WTC11 (cell line): ENCODE data around the gene MYO18B. TPM values are rescaled to one million over a fixed set of nuclear protein-coding genes. Genes with fewer than 3 reads are reported as not detected.

Experiments
- ATAC-seq: fragments of 200-7000 bp; cut with Tn5 transposase; 2 replicates; pipeline ENCODE4 v1.10.0; 2021; ENCODE audit warnings: mild to moderate bottlenecking, moderate library complexity
- CTCF ChIA-PET: fragments of 300-600 bp; sonication (Branson Sonifier 250); formaldehyde crosslinking; loops from one replicate; lab custom pipeline; 2021; ENCODE audit warnings: antibody characterized with exemption; lab: Charles Lee
- POLR2A ChIA-PET: fragments of 350-600 bp; sonication (Branson Sonifier 250); formaldehyde crosslinking; loops from one replicate; lab custom pipeline; 2021; ENCODE audit warnings: antibody characterized with exemption; lab: Charles Lee
- DNase-seq: peaks from one replicate; pipeline ENCODE4 v3.0.0; 2021; ENCODE audit warnings: low spot score
- H3K27ac Mint-ChIP-seq: 2 replicates; pipeline ENCODE4 v1.8.0; 2021; ENCODE audit warnings: mixed read lengths
- H3K27me3 Mint-ChIP-seq: 2 replicates; pipeline ENCODE4 v1.8.0; 2021; ENCODE audit warnings: low read depth, mild to moderate bottlenecking, moderate library complexity, mixed read lengths
- H3K36me3 Mint-ChIP-seq: 2 replicates; pipeline ENCODE4 v1.8.0; 2021; ENCODE audit warnings: mixed read lengths
- H3K4me1 Mint-ChIP-seq: 2 replicates; pipeline ENCODE4 v1.8.0; 2022; ENCODE audit warnings: mixed read lengths
- H3K4me3 Mint-ChIP-seq: 2 replicates; pipeline ENCODE4 v1.8.0; 2021; ENCODE audit warnings: mild to moderate bottlenecking, moderate library complexity, mixed read lengths
- H3K9me3 Mint-ChIP-seq: 2 replicates; pipeline ENCODE4 v1.8.0; 2021; ENCODE audit warnings: mixed read lengths
- CREM ChIP-seq: sonication (generic); formaldehyde crosslinking; IDR thresholded peaks from 2 replicates; pipeline ENCODE4 v1.8.1; 2022; ENCODE audit warnings: mild to moderate bottlenecking, missing genetic modification reagents, moderate library complexity
- CTCF ChIP-seq: fragments of 200-600 bp; IDR thresholded peaks from 2 replicates; pipeline ENCODE4 v1.8.0; 2022; ENCODE audit warnings: antibody characterized with exemption
- EMX1 ChIP-seq: fragments of 250-450 bp; sonication (Bioruptor Pico); IDR thresholded peaks from 2 replicates; pipeline ENCODE4 v1.8.0; 2021; ENCODE audit warnings: mild to moderate bottlenecking
- ESRRA ChIP-seq: sonication (generic); formaldehyde crosslinking; IDR thresholded peaks from 2 replicates; pipeline ENCODE4 v1.8.1; 2022; ENCODE audit warnings: mild to moderate bottlenecking, missing genetic modification reagents, borderline replicate concordance
- FOXK1 ChIP-seq: sonication (generic); formaldehyde crosslinking; IDR thresholded peaks from 2 replicates; pipeline ENCODE4 v1.8.0; 2022; ENCODE audit warnings: mild to moderate bottlenecking, moderate library complexity, missing genetic modification reagents
- NFATC4 ChIP-seq: fragments of 250-450 bp; sonication (Bioruptor Pico); IDR thresholded peaks from 2 replicates; pipeline ENCODE4 v1.9.0; 2021; ENCODE audit warnings: mild to moderate bottlenecking
- NFYB ChIP-seq: sonication (generic); formaldehyde crosslinking; conservative IDR thresholded peaks from 2 replicates; pipeline ENCODE4 v1.8.0; 2022; ENCODE audit warnings: low read depth, missing genetic modification reagents
- SOX15 ChIP-seq: fragments of 250-450 bp; sonication (Bioruptor Pico); IDR thresholded peaks from 2 replicates; pipeline ENCODE4 v1.9.0; 2021; ENCODE audit warnings: mild to moderate bottlenecking
- ZNF138 ChIP-seq: sonication (generic); formaldehyde crosslinking; conservative IDR thresholded peaks from 2 replicates; pipeline ENCODE4 v1.8.1; 2022; ENCODE audit warnings: mild to moderate bottlenecking, moderate library complexity, missing genetic modification reagents
- ZNF263 ChIP-seq: sonication (generic); formaldehyde crosslinking; IDR thresholded peaks from 2 replicates; pipeline ENCODE4 v1.8.1; 2022; ENCODE audit warnings: low read depth, mild to moderate bottlenecking, moderate library complexity, missing genetic modification reagents
- ZNF416 ChIP-seq: fragments of 250-450 bp; sonication (Bioruptor Pico); IDR thresholded peaks from 2 replicates; pipeline ENCODE4 v1.9.0; 2021; ENCODE audit warnings: mild to moderate bottlenecking, inconsistent platforms
- total RNA-seq: library from RNA; stranded (reverse); gene quantifications from 3 replicates; pipeline ENCODE4 v1.2.3, GENCODE V29; 2021
- TF ChIP-seq, protein P1 (sequence below): sonication (generic); formaldehyde crosslinking; IDR thresholded peaks from 2 replicates; pipeline ENCODE4 v1.8.1; 2023; ENCODE audit warnings: mild to moderate bottlenecking, missing genetic modification reagents, moderate library complexity
- TF ChIP-seq, protein P2 (sequence below): sonication (generic); formaldehyde crosslinking; IDR thresholded peaks from 2 replicates; pipeline ENCODE4 v1.8.1; 2023; ENCODE audit warnings: mild to moderate bottlenecking, missing genetic modification reagents, moderate library complexity
- TF ChIP-seq, protein P3 (sequence below): fragments of 250-450 bp; sonication (Bioruptor Pico); IDR thresholded peaks from 2 replicates; pipeline ENCODE4 v2.1.2; 2022; ENCODE audit warnings: mild to moderate bottlenecking, moderate library complexity
- TF ChIP-seq, protein P4 (sequence below): fragments of 250-450 bp; sonication (Bioruptor Pico); IDR thresholded peaks from 2 replicates; pipeline ENCODE4 v1.8.0; 2021; ENCODE audit warnings: mild to moderate bottlenecking

The MYO18B gene
- total RNA-seq, 1 experiment from 2014 or later, result 0.96 TPM

DNA sequence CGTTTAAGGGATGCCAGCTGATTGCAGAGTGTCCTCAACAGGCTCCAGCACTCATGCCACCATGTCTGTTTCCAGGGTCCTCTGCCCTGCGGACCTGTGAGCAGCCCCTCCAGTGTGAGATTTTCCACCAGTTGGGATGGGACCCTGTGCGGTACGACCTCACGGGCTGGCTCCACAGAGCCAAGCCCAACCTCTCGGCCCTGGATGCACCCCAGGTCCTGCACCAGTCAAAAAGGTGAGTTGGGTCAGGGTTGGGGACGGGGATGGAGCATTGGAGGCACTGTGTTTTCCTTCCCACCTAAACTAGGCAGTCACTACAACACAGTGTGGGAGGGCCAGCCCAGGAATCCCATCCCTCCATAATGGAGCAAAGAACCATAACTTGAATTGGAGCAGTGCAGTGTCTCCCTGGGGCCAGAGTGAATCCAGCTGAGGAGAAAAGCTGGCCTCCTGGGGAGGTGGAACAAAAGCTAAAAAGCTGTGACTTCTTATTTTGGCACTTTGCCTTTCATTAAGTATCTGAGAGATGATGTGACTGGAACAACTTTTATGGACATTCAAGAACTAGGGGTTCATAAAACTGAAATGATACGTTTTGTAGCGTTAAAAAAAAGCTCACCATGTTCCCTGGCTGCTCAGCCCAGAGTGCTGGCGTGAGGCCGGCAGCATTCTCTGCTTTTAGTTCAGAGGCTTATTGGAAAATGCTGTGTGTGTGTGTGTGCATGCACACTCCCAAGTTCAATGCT is 101.8 kb downstream of the MYO18B start:
- TF ChIP-seq EMX1 (no peak), ZNF416 (no peak), NFYB (CRISPR knock-in tag) (no peak), CREM (CRISPR knock-in tag) (no peak), ESRRA (CRISPR knock-in tag) (no peak)
- TF ChIP-seq, protein P1, sequence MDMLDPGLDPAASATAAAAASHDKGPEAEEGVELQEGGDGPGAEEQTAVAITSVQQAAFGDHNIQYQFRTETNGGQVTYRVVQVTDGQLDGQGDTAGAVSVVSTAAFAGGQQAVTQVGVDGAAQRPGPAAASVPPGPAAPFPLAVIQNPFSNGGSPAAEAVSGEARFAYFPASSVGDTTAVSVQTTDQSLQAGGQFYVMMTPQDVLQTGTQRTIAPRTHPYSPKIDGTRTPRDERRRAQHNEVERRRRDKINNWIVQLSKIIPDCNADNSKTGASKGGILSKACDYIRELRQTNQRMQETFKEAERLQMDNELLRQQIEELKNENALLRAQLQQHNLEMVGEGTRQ (CRISPR knock-in tag), result no peak
- TF ChIP-seq, protein P2, sequence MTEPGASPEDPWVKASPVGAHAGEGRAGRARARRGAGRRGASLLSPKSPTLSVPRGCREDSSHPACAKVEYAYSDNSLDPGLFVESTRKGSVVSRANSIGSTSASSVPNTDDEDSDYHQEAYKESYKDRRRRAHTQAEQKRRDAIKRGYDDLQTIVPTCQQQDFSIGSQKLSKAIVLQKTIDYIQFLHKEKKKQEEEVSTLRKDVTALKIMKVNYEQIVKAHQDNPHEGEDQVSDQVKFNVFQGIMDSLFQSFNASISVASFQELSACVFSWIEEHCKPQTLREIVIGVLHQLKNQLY (CRISPR knock-in tag), result no peak
- no peaks in the 10 kb centered on the region for H3K27me3 Mint-ChIP-seq
- no peak for DNase-seq
- H3K4me3 Mint-ChIP-seq, result no peak overlapping the region
- no peaks in the 10 kb centered on the region for H3K36me3 Mint-ChIP-seq
- H3K27ac Mint-ChIP-seq, result no peak overlapping the region
- no peak for ATAC-seq
- H3K9me3 Mint-ChIP-seq, result no peaks in the 10 kb centered on the region
- POLR2A ChIA-PET, result no interaction called here
- CTCF ChIA-PET, result interaction anchor here (1.2 to 2.4 kb wide), 3 partner anchors 59 to 329 kb away, joined by 3 to 10 read pairs (median 3); no protein-coding TSS in a partner anchor
- H3K4me1 Mint-ChIP-seq, result no peaks in the 10 kb centered on the region

DNA sequence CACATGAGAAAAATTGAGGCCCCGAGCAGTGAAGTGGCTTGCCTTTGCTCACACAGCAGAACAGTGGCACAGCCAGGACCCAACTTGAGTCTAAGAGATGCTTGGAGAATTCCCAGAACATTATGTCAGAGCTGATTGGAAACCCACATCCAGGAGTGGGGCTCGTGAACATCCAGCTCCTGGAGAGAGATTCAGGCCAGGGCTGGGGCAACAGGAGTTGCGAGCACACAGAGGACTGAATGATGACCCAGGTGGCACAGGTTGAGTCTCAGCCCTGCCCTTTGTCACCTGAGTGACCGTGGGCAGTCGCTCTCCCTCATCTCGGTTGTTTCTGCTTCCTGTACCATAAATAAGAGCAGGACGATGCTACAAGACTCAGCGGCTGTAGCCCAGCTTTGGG is 102.6 kb downstream of the MYO18B start:
- Mint-ChIP-seq H3K4me1 (no peaks in the 10 kb centered on the region), H3K27ac (no peak overlapping the region), H3K36me3 (no peaks in the 10 kb centered on the region)
- DNase-seq, result no peak
- TF ChIP-seq, protein P3, sequence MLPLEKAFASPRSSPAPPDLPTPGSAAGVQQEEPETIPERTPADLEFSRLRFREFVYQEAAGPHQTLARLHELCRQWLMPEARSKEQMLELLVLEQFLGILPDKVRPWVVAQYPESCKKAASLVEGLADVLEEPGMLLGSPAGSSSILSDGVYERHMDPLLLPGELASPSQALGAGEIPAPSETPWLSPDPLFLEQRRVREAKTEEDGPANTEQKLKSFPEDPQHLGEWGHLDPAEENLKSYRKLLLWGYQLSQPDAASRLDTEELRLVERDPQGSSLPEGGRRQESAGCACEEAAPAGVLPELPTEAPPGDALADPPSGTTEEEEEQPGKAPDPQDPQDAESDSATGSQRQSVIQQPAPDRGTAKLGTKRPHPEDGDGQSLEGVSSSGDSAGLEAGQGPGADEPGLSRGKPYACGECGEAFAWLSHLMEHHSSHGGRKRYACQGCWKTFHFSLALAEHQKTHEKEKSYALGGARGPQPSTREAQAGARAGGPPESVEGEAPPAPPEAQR, result no peak
- TF ChIP-seq ZNF263 (CRISPR knock-in tag) (no peak), NFATC4 (CRISPR knock-in tag) (no peak), CTCF (no peak), ZNF138 (CRISPR knock-in tag) (no peak), SOX15 (CRISPR knock-in tag) (no peak), FOXK1 (CRISPR knock-in tag) (no peak)
- TF ChIP-seq, protein P4, sequence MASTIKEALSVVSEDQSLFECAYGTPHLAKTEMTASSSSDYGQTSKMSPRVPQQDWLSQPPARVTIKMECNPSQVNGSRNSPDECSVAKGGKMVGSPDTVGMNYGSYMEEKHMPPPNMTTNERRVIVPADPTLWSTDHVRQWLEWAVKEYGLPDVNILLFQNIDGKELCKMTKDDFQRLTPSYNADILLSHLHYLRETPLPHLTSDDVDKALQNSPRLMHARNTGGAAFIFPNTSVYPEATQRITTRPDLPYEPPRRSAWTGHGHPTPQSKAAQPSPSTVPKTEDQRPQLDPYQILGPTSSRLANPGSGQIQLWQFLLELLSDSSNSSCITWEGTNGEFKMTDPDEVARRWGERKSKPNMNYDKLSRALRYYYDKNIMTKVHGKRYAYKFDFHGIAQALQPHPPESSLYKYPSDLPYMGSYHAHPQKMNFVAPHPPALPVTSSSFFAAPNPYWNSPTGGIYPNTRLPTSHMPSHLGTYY, result no peak
- TF ChIP-seq, all 79 proteins: peak for 0
- no peak for ATAC-seq
- ChIA-PET POLR2A (no interaction called here), CTCF (interaction anchor here (0.9 to 2.4 kb wide), 4 partner anchors 16 to 328 kb away, joined by 3 to 10 read pairs (median 3); no protein-coding TSS in a partner anchor)
- Mint-ChIP-seq H3K27me3 (no peaks in the 10 kb centered on the region), H3K4me3 (no peak overlapping the region), H3K9me3 (no peaks in the 10 kb centered on the region)
